HG02840 (cell line): Measurements from ENCODE around the gene TECPR1.

Experiments used
- ATAC-seq: cut with Tn5 transposase; IDR thresholded peaks from one replicate; pipeline ENCODE4 v1.9.1; 2021; ENCODE audit warnings: mild to moderate bottlenecking, moderate library complexity, moderate number of reproducible peaks; ENCODE audit not compliant: unreplicated experiment, low FRiP score

Gene TECPR1

DNA sequence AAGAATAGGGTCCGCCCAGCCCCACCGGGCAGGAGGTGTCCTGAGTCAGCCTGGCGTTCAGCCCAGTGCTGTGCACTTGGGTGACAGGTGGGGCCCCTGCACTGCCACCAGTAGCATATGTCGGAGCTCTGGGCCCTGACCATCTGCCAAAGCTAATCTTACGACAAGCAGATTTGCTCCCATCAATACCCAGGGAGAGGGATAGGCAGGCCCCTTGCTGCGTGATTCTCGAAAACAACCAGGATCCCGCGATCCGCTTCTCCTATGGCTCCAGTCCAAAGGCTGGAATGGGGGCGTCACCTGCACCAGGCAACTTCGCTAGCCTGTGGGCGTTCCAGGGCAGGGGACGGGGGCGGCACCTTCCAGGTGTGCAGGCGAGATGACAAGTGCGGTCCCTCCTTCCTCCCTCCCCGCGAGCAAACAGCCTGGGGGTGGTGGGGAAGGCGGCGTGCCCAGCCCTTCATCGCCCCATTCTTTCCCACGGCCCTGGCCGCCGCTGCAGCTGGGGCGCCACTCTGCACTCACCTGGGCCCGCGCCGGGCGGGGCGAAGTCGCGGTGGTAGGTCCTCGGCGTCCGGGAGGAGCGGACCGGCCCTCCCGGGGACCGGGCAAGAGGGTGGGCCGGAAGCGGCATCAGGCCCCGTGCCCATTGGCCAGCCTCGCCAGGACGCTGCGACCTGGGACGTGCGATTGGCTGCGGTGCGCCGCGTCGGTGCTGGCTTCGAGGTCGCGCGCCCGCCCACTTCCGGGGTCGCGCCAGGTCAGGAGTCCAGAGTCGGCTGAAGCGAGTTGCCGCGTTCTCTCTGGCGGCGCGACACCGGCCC, at the start of gene TECPR1:
Gene TECPR1, minus strand, starts transcription at position 632 of the 824 bp plus-strand sequence. CDS start 6,086 bp downstream, outside the sequence.
- ATAC-seq = peak; percentile 97

- ATAC-seq = no peak
Observed at GRCh38 chr7:98300595-98301372, 48.8 kb upstream of the TECPR1 start.

DNA sequence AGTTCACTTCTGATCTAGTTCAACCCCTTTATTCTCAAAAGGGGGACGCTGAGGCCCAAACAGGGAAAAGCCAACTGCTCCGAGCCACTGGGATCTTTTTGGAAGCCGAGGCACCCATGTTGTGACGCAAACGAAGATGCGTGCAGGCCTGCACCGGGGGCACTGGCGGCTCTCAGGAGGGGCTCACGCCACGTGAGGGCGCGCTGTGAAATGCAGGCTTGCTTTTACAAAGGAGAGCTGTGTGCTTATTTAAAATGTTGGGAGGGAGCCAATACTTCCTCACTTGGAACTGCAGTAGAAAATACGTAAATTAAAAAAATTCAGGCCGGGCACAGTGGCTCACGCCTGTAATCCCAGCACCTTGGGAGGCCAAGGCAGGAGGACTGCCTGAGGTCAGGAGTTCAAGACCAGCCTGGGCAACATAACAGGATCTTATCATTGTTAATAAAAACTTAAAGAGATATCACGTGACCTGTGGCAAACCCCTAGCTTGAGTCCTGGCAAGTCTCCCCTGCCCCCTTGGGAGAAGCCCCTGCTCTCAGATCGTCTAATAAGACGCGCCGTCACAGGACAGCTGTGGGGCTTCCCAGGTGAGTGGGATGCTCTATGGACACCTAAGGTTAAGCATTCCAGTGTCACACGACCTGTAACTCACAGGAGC, 45.7 kb upstream of the TECPR1 start:
- ATAC-seq = no peak

DNA sequence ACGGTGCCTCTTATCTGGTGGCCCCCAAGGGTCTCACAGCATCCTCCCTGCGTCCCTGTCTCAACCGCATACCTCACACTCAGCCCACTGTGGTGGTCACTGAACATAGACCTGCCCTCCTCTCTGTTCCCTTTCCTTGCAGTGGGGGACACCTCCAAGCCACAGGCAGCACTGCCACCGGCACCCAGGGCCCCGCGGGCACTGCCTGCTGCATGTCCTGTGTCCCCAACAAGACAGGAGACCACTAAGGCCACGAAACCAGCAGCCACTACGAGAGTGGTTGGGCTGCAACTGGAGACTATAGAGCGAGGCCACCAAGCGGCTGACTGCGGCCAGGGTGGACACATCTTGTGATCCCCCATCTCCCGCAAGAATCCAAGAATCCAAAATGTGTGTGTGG, 44.8 kb upstream of the TECPR1 start:
- no peak for ATAC-seq

- no peak for ATAC-seq
Observed at GRCh38 chr7:98295467-98296192, 43.6 kb upstream of the TECPR1 start.

GRCh38 chr7:98294798-98295382, 42.9 kb upstream of the TECPR1 start:
- no peak for ATAC-seq

- no peak for ATAC-seq
Observed at GRCh38 chr7:98294326-98294725, 42.3 kb upstream of the TECPR1 start.

- ATAC-seq = no peak
Observed at GRCh38 chr7:98293746-98294145, 41.7 kb upstream of the TECPR1 start.

DNA sequence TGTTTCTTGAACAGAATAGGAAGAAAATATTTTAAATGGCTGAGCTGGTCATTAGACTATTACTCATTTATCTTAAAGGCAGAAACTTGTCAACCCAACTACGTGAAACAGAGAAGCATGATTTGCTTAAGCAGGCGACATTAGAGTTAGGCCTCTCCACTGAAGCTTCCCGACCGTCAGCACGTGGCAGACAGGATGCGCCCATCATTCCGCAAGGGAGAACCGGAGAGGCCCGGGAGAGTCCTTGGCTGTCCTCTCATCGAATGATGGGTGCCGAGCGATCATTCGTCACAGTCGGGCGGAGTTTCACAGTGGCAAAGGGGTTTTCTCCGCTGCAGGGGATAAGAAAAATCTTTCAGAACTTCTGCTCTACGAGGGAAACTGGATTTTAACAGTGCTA, 41.2 kb upstream of the TECPR1 start:
- ATAC-seq = no peak

- no peak for ATAC-seq
Observed at GRCh38 chr7:98291717-98292116, 39.7 kb upstream of the TECPR1 start.

- ATAC-seq = no peak
Observed at GRCh38 chr7:98289333-98289875, 37.4 kb upstream of the TECPR1 start.

- ATAC-seq = no peak
Observed at GRCh38 chr7:98288064-98288823, 36.2 kb upstream of the TECPR1 start.

GRCh38 chr7:98287486-98287959, 35.5 kb upstream of the TECPR1 start:
- ATAC-seq = no peak

GRCh38 chr7:98286701-98287485, 34.9 kb upstream of the TECPR1 start:
- no peak for ATAC-seq

GRCh38 chr7:98286093-98286539, 34.1 kb upstream of the TECPR1 start:
- ATAC-seq = no peak

GRCh38 chr7:98285157-98286092, 33.4 kb upstream of the TECPR1 start:
- ATAC-seq = no peak
